ENCODE results near the gene CCDC89.
"Not testable (repeated sequence)": the region's sequence is repeated elsewhere in the genome, so short reads cannot be mapped to it uniquely, and the experiment has no call there.

Gene CCDC89

DNA sequence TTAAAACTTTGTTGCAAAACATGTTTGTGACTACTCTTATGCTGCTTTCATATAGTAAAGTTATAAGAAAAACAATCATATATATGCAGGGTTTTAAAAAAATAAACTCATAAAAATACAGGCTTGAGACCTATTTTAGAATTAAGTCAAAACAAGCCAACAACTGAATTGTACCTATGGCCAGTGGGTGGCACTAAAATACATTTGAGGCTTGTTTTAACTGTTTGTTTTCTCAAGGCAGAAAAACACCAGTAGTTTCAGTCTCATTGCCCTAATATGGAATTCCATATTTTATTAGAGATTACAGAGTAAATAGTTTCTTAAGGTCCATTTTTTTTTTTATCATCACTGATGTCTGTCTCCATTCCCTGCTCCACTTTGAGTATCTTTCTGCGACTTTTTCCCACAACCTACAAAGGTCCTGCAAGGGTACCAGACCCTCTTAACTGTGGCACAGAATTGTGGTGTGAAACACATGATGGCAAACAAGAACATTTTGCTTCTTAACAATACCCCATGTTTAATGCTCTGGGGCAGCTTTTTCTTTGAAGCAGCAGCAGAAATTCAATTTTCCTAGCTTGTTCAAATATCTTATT lies 8.5 kb upstream of the CCDC89 start:
- DNase-seq (ENCODE audit: low read depth in 2 of 2): peak in 1 of 2 experiments; percentile 39

GRCh38 chr11:85685125-85685819 lies 723 bp downstream of the CCDC89 start:
- no peak for DNase-seq (ENCODE audit: low read depth in 2 of 2)

- DNase-seq (ENCODE audit: low read depth in 2 of 2): no peak
Measured at GRCh38 chr11:85682330-85683305, 3.4 kb downstream of the CCDC89 start.

DNA sequence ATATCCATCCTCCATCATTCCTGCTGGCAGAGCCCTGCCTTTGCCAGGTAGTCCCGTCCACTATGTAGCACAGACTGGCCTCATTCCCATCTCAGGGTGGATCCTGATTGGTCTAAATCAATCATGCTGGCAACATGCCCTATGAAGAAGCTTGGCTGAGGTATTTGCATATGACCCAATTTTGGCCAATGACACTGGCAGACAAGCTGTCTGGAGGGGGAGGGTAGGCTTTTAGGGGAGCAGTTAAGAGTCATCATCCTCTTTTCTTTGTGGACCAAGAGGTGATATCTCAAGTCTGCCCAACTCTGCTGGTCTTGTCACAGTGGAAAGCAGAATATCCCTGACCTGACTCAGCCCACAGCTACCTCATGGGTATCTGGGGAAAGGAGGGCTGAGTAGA lies 5.1 kb downstream of the CCDC89 start:
- DNase-seq (ENCODE audit: low read depth in 2 of 2): no peak

GRCh38 chr11:85679576-85679975 lies 6.4 kb downstream of the CCDC89 start:
- DNase-seq (ENCODE audit: low read depth in 2 of 2): no peak

- no peak for DNase-seq (ENCODE audit: low read depth in 2 of 2)
Measured at GRCh38 chr11:85673393-85673792, 12.6 kb downstream of the CCDC89 start.

- no peak for DNase-seq (ENCODE audit: low read depth in 2 of 2)
Measured at GRCh38 chr11:85672105-85672902, 13.7 kb downstream of the CCDC89 start.

DNA sequence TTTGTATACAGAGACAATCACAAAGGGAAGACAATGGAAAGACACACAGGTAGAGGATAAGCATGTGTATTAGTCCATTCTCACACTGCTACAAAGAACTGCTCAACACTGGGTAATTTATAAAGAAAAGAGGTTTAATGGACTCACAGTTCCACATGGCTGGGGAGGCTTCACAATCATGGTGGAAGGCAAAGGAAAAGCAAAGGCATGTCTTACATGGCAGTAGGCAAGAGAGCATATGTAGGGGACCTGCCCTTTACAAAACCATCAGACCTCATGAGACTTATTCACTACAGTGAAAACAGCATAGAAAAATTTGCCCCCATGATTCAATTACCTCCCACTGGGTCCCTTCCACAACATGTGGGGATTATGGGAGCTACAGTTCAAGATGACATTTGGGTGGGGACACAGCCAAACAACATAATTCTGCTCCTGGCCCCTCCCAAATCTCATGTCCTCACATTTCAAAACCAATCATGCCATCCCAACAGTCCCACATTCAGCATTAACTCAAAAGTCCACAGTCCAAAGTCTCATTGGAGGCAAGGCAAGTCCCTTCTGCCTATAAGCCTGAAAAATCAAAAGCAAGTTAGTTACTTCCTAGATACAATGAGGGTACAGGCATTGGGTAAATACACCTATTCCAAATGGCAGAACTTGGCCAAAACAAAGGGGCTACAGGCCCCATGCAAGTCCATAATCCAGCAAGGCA lies 14.9 kb downstream of the CCDC89 start:
- DNase-seq (ENCODE audit: low read depth in 2 of 2): not testable (repeated sequence)

DNA sequence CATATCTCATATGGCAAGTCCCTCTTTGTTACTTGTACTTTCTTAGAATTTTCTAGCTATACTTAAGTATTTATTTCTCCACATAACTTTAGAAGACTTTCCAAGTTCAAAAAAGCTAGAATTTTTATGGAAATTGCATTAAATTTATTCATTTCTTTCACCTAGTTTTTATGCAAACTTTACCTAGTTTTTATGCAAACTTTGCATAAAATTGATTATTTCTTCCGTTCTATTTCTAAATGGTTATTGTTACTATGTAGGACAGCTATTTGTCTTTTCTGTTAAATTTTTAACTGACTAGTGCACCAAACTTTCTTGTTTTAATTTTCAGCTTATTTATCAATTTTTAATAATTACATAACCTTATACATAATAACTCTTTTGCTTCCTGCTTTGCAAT lies 17.8 kb downstream of the CCDC89 start:
- DNase-seq (ENCODE audit: low read depth in 2 of 2): no peak

DNA sequence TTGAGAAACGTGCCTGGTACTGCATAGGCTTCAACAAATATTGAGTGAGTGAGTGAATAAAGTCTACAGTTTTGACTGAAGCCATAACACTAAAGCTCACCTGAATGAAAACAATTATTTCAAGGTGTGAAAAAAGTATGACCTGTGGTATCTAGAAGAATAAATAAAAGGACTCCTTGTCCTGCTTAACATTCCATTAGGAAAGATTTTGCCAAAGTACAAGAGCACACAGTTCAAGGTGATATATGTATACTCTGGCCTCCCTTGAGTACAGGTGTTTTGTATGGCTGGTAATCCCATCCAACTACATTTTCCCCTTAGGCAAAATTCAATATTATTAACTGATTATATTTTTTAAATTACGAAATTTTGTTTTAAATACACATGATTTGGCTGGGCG lies 19.3 kb downstream of the CCDC89 start:
- no peak for DNase-seq (ENCODE audit: low read depth in 2 of 2)

DNA sequence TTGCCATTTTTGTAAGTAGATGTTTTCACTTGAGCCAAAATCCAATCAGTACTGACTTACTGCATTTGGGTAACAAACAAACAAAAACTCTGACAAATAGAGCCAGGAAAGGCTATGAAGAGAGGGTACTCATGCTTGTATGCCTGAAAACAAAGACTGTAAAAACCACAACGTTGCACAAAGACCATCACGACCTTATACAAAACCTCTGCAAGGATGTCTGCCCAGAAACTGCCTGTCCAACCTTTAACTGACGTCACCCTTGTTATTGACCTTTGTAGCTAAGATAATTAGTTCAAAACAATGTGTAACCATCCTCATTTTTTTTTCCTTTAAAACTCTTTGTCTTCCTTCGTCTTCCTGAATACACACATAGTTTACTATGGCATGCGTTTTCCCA lies 20.3 kb downstream of the CCDC89 start:
- no peak for DNase-seq (ENCODE audit: low read depth in 2 of 2)

DNA sequence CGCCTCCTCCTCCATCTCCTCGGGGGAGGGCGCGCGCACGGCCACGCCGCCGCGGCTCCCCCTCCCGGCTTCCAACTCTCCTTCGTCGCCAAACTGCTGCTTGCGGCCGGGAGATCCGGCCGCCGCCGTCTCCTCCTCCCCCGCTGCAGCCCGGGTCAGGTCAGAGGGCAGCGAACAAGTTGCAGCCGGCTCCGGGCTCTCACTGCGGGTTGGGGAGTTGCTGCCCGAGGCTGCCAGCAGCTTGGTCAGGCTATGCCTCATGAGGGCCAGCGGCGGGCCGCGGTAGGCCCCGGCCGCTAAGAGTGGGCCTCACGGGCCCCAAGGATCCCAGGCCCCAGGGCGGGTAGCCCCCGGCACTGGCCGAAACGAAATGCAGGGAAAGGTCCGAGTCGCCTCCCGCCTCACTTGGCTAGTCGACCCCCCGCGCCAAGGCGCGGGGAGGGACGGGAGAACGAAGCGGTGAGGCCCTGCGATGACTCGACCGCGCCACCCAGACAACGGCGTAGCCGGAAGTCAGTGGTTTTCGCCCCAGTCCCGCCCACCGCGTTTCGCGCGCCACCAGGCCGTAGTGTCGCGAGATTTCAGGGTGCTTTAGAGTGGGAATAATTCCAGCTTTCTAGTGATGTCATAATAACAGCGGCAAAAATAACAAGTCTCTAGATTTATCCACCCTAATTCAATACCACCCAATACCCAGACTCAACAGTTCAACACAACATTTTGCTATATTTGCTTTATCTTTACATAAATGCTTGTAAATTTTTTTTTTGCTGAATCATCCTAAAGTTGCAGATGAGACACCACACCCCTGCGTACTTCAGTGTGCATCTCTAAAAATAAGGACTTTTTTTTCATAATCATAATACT lies 21.1 kb downstream of the CCDC89 start, which contains the start of gene CREBZF:
Gene CREBZF, minus strand, starts transcription at position 515 of the 867 bp plus-strand sequence. Its CDS starts 254 bp downstream, at position 261.
- DNase-seq (ENCODE audit: low read depth in 2 of 2): peak; percentile 89 to 90

DNA sequence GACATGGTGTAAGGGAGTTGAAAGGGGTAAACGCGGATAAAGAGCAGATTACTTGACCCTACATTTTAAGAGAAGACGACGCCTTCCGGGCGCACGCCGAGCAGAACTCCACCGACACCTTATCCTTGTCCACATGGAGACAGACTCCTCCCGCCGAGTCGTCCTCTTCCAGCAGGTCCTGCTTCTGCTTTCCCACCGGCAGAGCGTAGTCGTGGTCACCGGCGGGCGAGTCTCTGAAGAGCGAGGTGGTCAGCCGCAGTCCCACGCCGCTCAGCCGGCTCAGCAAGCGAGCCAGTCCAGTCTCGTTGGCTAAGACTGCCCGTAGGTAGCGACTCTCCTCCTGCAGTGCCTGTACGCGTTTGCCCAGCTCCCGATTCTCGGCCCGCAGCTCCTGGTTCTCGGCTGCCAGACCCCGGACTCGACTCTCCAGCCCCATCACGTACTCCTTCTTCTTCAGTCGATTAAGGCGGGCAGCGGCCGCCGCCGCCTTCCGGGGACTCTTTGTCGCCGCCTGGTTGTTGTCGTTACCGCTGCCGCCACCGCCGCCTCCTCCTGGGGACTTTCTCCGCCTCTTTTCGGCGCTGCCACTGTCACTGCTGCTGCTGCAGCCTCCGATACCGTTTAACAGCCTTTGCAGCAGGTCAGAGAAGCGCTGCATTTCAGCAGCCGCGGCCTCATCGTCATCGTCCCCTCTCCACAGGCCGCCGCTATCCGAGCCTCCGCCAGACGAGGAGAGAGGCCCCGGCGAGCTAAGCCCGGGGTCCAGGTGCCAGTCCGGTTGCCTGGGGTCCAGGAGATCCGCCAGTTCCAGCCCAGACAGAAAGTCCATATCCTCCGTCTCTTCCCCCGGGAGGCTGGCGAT lies 22.0 kb downstream of the CCDC89 start:
- no peak for DNase-seq (ENCODE audit: low read depth in 2 of 2)

- no peak for DNase-seq (ENCODE audit: low read depth in 2 of 2)
Measured at GRCh38 chr11:85663080-85663752, 22.8 kb downstream of the CCDC89 start.

GRCh38 chr11:85661972-85662664 lies 23.9 kb downstream of the CCDC89 start:
- DNase-seq (ENCODE audit: low read depth in 2 of 2): no peak

DNA sequence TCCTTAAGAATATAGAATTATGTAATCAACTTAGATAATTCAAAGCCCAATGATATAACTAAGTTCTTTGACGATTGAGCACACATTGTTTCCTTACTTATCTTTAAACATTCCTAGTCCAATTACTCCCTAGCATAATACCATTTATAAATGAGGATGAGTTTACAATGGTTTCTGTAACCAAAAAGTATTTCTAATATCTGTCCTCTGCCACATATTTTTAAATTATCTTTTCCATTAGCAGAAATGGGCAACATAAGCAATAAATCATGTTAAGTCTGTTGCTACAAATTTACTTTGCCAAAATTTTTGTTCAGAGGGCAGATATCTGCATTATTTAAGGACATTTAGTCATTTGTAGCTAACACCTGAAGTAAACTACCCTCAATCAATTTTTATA lies 27.8 kb downstream of the CCDC89 start:
- DNase-seq (ENCODE audit: low read depth in 2 of 2): no peak

- DNase-seq (ENCODE audit: low read depth in 2 of 2): no peak
Measured at GRCh38 chr11:85656777-85657176, 29.2 kb downstream of the CCDC89 start.

GRCh38 chr11:85654343-85654742 lies 31.7 kb downstream of the CCDC89 start:
- not testable (repeated sequence) for DNase-seq (ENCODE audit: low read depth in 2 of 2)

Data from fibroblast of skin of left quadriceps (primary cell).